HFF-Myc (cell line): Measurements from ENCODE around the gene DAPK2.

Experiments used
- DNase-seq: peaks from one replicate; pipeline ENCODE4 v3.0.0-alpha.2; 2011; ENCODE audit warnings: low read depth; ENCODE audit errors: extremely low read depth
- H3K4me3 ChIP-seq: replicated peaks from 2 replicates; pipeline ENCODE4 v1.5.1; 2011; ENCODE audit warnings: low read depth, mild to moderate bottlenecking, control low read depth, low read length
- TF ChIP-seq, protein P1 (sequence below): IDR thresholded peaks from 2 replicates; pipeline ENCODE4 v1.5.1; 2012; ENCODE audit warnings: mild to moderate bottlenecking, low read depth, low read length, control low read depth; ENCODE audit errors: missing control alignments

DAPK2 gene

DNA sequence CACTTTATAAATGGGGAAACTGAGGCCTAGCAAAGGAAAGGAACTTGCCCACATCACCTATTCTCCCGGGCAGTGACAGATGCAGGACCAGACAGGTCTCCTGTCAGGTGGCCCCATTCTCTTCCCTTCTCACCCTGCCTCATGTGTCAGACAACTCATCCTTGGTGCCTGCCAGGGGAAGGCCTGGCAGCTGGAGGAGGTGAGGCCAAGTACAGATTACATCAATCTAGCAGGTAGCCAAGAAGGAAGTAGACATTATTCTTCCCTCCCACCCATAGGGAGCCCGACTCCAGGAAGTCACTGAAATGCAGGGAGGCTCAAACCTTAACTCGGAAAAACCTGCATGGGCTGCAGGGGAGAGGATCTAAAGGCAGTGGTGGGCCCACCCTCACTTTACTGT lies 39.6 kb downstream of the DAPK2 start:
- TF ChIP-seq, protein P1, sequence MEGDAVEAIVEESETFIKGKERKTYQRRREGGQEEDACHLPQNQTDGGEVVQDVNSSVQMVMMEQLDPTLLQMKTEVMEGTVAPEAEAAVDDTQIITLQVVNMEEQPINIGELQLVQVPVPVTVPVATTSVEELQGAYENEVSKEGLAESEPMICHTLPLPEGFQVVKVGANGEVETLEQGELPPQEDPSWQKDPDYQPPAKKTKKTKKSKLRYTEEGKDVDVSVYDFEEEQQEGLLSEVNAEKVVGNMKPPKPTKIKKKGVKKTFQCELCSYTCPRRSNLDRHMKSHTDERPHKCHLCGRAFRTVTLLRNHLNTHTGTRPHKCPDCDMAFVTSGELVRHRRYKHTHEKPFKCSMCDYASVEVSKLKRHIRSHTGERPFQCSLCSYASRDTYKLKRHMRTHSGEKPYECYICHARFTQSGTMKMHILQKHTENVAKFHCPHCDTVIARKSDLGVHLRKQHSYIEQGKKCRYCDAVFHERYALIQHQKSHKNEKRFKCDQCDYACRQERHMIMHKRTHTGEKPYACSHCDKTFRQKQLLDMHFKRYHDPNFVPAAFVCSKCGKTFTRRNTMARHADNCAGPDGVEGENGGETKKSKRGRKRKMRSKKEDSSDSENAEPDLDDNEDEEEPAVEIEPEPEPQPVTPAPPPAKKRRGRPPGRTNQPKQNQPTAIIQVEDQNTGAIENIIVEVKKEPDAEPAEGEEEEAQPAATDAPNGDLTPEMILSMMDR = no peak
- no peak overlapping the region for H3K4me3 ChIP-seq
- DNase-seq = no peak

DNA sequence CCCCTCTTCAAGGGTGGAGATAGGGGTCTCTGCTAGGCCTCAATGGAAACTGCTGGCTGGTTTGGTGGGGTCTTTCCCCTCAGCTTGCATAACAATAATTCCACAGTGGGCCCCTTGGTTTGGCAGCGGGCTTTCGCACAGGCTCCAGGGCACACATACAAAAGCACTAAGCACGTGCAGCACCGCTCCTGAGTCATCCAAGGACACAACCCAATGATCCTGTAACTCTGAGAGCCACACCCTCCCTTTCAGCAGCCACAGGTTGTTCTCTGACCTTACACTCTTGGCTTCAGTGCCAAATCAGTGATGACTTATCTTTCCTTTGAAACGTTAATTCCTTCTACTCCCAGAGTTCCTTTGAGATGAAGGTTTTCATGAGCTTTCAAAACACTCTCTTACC lies 41.7 kb downstream of the DAPK2 start:
- no peak overlapping the region for H3K4me3 ChIP-seq
- DNase-seq = peak; percentile 61
- TF ChIP-seq, protein P1 = no peak

DNA sequence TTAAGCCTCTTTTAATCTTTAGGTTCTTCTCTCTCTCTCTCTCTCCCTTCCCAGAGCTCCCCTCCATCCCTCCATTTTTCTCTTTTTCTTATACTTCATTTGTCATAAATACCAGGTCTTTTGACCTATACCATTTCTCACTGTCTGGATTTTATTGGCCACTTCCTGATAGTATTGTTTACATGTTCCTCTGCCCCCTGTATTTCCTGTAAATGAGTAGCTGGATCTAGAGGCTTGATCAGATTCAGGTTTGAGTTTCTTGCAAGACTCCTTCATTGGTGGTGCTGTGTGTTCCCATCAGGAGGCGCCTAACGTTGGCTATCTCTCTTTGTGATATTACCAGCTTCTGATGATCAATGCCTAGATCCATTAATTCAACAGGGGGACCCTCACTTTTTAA lies 42.2 kb downstream of the DAPK2 start:
- DNase-seq = no peak
- H3K4me3 ChIP-seq = no peak overlapping the region
- TF ChIP-seq, protein P1 = no peak

DNA sequence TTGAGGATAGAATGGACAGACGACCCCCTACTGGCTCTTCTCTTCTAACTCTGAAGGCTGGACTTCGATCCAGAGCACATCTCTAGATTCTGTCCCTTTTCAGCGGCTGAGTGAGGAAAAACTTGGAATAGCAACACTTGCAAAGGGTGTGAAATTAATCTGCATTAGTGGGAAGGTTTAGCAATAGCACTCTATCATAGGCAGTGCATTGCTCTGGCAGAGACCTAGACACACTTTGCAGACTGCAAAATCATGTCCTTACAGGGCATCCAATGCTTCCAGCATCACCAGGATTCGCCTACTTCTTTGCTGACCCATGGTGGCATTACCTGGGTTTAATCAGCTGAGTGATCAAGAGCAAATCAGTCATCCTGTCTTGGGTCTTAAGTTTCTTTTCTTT lies 43.1 kb downstream of the DAPK2 start:
- TF ChIP-seq, protein P1 = no peak
- H3K4me3 ChIP-seq = no peak overlapping the region
- no peak for DNase-seq

DNA sequence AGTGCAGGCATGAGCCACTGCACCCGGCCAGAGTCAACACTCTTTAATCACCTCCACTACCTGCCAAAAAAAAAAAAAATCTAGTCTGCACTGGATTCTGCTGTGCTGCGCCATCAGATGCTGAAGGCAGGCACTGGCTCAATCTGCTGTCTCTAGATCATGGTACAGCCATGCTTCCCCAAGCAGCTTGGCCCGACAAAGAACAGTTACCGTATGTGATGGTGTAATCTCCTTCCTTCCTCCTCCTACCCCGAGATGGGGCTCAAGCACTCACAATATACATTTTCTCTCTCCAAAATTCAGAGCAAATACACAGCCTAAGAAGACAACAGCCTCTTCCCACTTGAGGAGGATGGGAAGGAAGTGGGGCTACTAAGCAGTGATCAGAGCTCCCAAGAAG lies 45.1 kb downstream of the DAPK2 start:
- DNase-seq = no peak
- TF ChIP-seq, protein P1 = no peak
- no peak overlapping the region for H3K4me3 ChIP-seq

DNA sequence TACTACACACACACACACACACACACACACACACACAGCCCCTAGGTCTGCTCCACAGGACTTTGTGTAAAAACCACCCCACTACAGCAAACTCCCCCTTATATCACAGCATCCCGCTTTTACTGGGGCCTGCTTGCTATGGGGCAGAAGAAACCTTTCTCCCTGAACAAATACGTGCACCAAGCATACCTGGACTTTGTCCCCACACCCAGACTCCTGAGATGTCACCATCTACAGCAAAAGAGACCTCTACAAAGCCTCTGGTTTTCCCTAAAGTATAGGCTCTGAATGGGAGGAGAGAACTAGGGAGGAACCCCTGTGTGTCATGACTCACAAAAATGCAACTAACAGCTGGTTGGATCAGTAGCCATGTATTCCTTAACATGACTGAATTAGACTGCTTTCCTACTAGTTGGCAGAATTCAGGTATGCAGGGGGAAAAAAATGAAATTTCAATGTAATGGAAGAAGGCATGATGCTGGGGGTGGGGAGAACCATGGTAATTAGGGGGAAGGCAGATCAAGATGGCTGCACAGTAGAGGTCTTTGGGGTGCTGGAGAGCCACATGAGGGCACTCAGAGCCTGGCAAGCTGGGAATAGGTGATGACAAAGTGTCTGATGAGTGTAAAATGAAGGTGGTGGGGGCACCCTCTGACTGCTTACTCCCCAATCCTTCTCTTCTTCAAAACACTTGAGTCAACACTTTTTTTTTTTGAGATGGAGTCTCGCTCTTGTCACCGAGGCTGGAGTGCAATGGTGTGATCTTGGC lies 45.9 kb downstream of the DAPK2 start:
- TF ChIP-seq, protein P1 = no peak
- H3K4me3 ChIP-seq = no peak overlapping the region
- no peak for DNase-seq

DNA sequence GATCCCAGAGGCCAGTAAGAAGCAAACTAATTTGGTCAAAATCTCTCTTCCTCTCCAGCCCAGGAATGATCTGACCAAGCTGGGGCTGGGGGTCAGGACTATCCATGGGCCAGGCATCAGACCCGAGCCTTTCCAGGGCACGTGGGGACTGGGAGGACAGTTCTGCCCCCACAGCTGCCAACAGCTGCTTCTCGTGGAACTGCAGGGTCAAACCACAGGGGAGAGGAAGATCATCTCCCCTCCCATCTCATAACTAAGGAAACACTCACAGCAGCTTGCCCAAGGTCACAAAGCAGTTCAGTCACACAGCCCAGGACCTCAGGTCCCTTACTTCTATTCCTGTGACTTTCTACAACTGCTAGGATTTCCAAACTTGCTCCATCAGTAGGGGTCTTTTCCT lies 47.1 kb downstream of the DAPK2 start:
- TF ChIP-seq, protein P1 = no peak
- no peak for DNase-seq
- H3K4me3 ChIP-seq = no peak overlapping the region
